OCI-M1 (cell line): ENCODE data around the gene DNTT.

ENCODE experiments used
- DNase-seq: peaks from one replicate; lab custom pipeline; 2025; lab: John Stamatoyannopoulos, UW

The DNTT gene

GRCh38 chr10:96342402-96342801, 38.2 kb downstream of the DNTT start:
- DNase-seq, result no peak

- DNase-seq, result no peak
Measured at GRCh38 chr10:96344178-96344577, 39.9 kb downstream of the DNTT start.

GRCh38 chr10:96345222-96345621, 41.0 kb downstream of the DNTT start:
- DNase-seq, result no peak

- no peak for DNase-seq
Measured at GRCh38 chr10:96346295-96346694, 42.1 kb downstream of the DNTT start.

GRCh38 chr10:96352027-96352426, 47.8 kb downstream of the DNTT start:
- no peak for DNase-seq

GRCh38 chr10:96352582-96352981, 48.3 kb downstream of the DNTT start:
- no peak for DNase-seq

- no peak for DNase-seq
Measured at GRCh38 chr10:96357038-96357620, 52.9 kb downstream of the DNTT start.

- DNase-seq, result no peak
Measured at GRCh38 chr10:96358851-96359540, 54.8 kb downstream of the DNTT start, which contains the start of gene OPALIN. OPALIN (minus strand) TSS chr10:96359002; CDS start chr10:96358896, 106 bp downstream.

GRCh38 chr10:96359616-96360015, 55.4 kb downstream of the DNTT start:
- no peak for DNase-seq

- no peak for DNase-seq
Measured at GRCh38 chr10:96360331-96360730, 56.1 kb downstream of the DNTT start.

- DNase-seq, result no peak
Measured at GRCh38 chr10:96360766-96361165, 56.5 kb downstream of the DNTT start.

GRCh38 chr10:96365571-96365970, 61.3 kb downstream of the DNTT start:
- DNase-seq, result no peak

- no peak for DNase-seq
Measured at GRCh38 chr10:96366508-96366907, 62.3 kb downstream of the DNTT start.

- DNase-seq, result no peak
Measured at GRCh38 chr10:96367470-96367869, 63.2 kb downstream of the DNTT start.

GRCh38 chr10:96368971-96369370, 64.7 kb downstream of the DNTT start:
- no peak for DNase-seq

GRCh38 chr10:96369890-96370583, 65.8 kb downstream of the DNTT start:
- no peak for DNase-seq

GRCh38 chr10:96370584-96371157, 66.4 kb downstream of the DNTT start:
- DNase-seq, result peak; percentile 74

GRCh38 chr10:96371356-96371755, 67.1 kb downstream of the DNTT start:
- DNase-seq, result no peak

GRCh38 chr10:96374004-96374403, 69.8 kb downstream of the DNTT start:
- no peak for DNase-seq

GRCh38 chr10:96374639-96374984, 70.4 kb downstream of the DNTT start:
- no peak for DNase-seq

GRCh38 chr10:96374985-96375830, 71.0 kb downstream of the DNTT start:
- DNase-seq, result peak; percentile 95

- DNase-seq, result no peak
Measured at GRCh38 chr10:96376483-96376882, 72.2 kb downstream of the DNTT start.
